Stimulated activated CD8-positive, alpha-beta memory T cell treated with anti-CD3 and anti-CD28 coated beads, Interleukin-4, amount 100 ng/mL, for 24 hours (primary cell): Measurements from ENCODE around the gene DDX5.
A peak's percentile ranks its signal among the peaks of the same experiment; 100 is the strongest.
"Not testable (repeated sequence)": the region's sequence is repeated elsewhere in the genome, so short reads cannot be mapped to it uniquely, and the experiment has no call there.

Experiments used
- DNase-seq: peaks from one replicate; pipeline ENCODE4 v3.0.0-alpha.2; 2020; ENCODE audit warnings: low read depth

Gene DDX5

GRCh38 chr17:64492481-64493109 lies 13.5 kb downstream of the DDX5 start:
- DNase-seq = no peak

GRCh38 chr17:64491994-64492393 lies 14.1 kb downstream of the DDX5 start:
- DNase-seq = no peak

- DNase-seq = peak; percentile 15
Observed at GRCh38 chr17:64491034-64491860, 14.8 kb downstream of the DDX5 start.

GRCh38 chr17:64488301-64488700 lies 17.8 kb downstream of the DDX5 start:
- no peak for DNase-seq

DNA sequence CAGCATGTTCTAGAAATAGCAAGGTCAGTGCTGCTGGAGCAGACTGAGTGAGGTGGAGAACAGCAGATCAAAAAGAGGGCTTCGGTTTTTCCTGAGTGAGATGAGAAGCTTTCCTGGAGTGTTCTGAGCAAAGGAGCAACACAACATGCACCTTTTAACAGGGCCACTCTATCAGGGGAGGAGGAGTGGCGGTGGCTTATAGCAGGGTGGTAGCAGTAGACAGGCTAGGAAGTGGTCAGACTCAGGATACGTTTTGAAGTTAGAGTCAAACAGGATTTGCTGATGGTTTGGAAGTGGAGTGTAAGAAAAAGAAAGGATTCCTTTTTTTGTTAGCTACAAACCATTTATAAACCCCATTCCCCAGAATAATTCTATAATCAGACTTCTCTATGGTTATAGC lies 21.7 kb downstream of the DDX5 start:
- DNase-seq = no peak

DNA sequence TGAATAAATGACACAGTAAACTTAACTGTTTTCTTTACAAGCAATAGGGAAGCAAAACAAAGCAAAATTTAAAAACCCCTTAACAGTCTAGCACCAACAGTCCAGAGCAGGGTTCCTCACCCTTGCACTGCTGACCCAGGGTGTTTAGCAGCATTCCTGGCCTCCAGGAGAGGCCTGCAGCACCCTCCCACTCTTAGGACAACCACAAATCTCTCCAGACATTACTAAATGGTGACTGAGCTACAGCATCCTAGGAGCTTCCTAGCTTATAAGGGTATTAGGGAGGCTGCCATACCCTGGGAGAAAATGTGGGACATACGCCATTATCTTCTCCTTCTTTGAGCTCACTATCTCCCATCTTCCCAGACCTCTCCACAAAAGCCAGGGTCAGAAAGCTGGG lies 25.1 kb downstream of the DDX5 start:
- DNase-seq = no peak

GRCh38 chr17:64477849-64478248 lies 28.2 kb downstream of the DDX5 start:
- no peak for DNase-seq

DNA sequence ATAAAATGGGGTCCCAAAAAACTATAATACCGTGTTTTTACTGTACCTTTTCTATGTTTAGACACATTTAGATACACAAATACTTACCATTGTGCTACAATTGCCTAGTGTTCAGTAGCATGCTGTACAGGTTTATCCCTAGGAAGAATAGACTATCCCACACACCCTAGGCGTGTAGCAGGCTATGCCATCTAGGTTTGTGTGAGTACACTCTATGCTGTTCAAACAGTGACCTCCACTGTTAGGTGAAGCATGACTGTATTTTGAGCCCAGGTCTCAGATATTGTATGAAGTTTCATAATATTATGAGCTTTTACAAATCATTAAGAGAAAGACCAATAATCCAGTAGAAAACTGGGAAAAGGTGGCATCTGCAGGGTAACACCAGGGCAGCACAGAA lies 33.5 kb downstream of the DDX5 start:
- DNase-seq = no peak

DNA sequence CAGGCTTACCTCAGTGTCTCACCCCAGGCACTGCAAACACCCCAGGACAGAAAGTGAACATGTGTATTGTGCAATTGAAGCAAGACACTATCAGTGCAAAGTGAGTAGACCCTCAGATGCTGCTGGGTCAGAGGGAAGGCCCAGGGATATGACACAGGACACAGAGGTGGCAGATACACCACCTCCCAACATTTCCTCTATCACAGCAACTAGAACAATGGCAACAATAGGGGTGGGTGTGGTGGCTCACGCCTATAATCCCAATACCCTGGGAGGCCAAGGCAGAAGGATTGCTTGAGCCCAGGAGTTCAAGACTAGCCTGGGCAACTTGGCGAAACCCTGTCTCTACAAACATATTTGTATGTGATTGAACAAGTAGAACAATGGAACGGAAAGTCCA lies 34.6 kb downstream of the DDX5 start:
- DNase-seq = no peak

DNA sequence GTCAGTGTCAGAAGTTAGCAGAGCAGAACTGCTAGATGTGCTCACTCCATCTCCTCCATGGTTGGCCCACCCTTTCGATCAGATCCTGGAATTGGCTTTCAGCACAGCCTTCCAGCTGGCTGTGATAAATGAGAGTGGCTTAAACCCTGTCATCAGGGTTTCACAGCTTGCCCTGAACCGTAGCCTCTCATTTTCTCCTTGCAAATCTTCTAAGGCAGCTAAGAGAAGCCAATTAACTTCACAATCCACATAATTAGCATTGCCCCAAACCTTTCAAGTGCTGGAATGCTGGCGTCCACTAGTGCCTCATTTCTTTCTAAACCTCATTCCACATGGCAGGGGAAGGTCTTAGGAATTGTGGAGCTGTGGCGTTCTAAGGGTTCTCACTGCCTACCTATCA lies 35.5 kb downstream of the DDX5 start:
- DNase-seq = no peak

GRCh38 chr17:64466834-64467233 lies 39.3 kb downstream of the DDX5 start:
- not testable (repeated sequence) for DNase-seq

- DNase-seq = no peak
Observed at GRCh38 chr17:64466019-64466735, 39.9 kb downstream of the DDX5 start.

DNA sequence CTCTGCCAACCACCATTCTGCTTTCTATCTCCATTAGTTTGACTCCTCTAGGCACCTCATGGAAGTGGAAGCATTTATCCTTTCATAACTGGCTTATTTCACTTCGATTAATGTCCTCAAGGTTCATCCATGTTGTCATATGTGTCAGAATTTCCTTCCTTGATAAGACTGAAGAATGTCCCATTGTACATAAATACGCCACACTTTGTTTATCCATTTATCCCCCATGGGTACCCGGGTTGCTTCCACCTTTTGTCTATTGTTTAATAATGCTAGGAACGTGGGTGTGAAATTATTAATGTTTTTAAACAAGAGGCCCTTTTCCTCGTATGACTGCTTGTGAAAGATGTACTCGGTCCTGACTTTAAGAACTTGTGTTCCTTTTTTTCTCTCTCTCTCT lies 44.3 kb downstream of the DDX5 start:
- DNase-seq = no peak

DNA sequence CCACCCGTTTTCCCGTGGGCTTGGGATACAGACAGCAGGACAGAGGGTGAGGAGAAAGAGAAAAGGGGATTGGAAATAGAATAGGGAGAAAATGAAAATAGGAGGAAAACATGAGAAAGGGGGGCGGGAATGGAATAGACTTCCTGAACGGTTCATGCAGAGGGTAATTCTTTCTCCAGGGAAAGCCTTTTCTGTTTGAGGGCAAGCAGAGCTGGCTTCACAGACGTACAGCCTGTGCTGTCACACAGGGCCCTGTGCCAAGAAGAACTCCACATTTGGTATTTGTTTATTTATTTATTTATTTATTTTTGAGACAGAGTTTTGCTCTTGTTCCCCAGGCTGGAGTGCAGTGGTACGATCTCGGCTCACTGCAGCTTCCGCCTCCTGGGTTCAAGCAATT lies 45.1 kb downstream of the DDX5 start:
- no peak for DNase-seq

GRCh38 chr17:64459818-64460217 lies 46.3 kb downstream of the DDX5 start:
- DNase-seq = not testable (repeated sequence)

DNA sequence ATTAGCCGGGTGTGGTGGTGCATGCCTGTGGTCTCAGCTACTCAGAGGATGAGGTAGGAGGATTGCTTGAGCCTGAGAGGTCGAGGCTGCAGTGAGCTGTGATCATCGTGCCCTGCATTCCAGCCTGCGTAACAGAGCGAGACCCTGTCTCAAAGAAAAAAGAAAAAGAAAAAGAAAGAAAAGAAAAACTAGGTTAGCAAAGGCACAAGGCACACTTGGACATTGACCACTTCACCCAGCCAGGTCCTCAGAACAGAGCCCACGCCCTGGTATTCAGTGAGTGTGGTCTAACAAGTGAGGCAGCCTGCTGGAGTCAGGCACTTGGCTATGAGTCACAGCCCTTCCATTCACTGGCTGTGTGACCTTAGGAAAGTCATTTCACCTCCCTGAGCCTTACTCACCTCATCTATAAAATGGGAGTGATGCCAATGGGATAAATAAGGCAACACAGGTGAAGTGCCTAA lies 46.8 kb downstream of the DDX5 start:
- DNase-seq = no peak

- no peak for DNase-seq
Observed at GRCh38 chr17:64458756-64459155, 47.3 kb downstream of the DDX5 start.

DNA sequence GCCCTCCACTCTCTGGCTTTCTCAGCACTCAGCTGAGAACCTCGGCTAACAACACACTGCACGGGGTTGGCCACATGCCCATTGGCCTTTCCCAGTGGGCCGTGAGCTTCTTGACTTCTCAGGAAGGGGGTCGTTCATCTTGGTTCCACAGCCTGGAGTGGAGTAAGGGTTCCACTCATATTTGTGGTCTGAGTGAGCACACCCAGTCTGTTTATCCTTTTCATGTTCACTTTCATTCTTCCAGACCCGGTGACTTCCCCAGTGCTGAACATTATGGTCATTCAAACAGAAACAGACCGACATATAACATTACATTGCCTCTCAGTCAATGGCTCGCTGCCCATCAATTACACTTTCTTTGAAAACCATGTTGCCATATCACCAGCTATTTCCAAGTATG lies 48.9 kb downstream of the DDX5 start:
- DNase-seq = no peak

GRCh38 chr17:64455993-64456885 lies 49.9 kb downstream of the DDX5 start:
- no peak for DNase-seq

DNA sequence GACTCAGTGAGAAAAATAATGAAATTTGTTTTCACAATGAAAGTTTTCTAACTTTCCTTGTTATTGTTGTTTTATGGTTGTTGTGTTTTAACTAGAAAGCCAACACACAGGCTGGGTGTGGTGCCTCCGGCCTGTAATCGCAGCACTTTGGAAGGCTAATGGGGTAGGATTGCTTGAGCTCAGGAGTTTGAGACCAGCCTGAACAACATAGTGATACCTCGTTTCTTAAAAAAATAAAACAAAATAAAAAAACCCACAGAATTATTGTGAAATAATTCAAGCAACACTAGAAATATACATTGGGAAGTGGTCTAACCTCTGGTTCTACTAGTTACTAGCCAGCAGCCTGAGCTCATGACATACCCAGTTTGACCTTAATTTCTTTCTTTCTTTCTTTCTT lies 56.5 kb downstream of the DDX5 start:
- no peak for DNase-seq

- DNase-seq = no peak
Observed at GRCh38 chr17:64448665-64449512, 57.2 kb downstream of the DDX5 start, which contains the start of gene MILR1. MILR1 (plus strand) TSS chr17:64449115; CDS start chr17:64449169, 54 bp downstream.
